Endothelial cell of umbilical vein (primary cell): ENCODE results near the gene PARD3B. TPM values are rescaled to one million over a fixed set of nuclear protein-coding genes. Genes with fewer than 3 reads are reported as not detected.

Experiments used
- BruUV-seq: library from RNA; stranded (reverse); fragments of 400-500 nt; replicated peaks from 2 replicates; lab custom pipeline; 2021; lab: Mats Ljungman, UMichigan
- CTCF ChIA-PET: fragments of 300-600, 350-600 bp; sonication (Branson Sonifier 250); formaldehyde crosslinking; loops from one replicate; lab custom pipeline; 2021; ENCODE audit warnings: antibody characterized with exemption, inconsistent platforms; lab: Charles Lee
- POLR2A ChIA-PET: fragments of 300-600, 350-600 bp; sonication (Branson Sonifier 250); formaldehyde crosslinking; loops from one replicate; lab custom pipeline; 2021; ENCODE audit warnings: antibody characterized with exemption, inconsistent platforms; lab: Charles Lee
- DNase-seq: peaks from one replicate; pipeline ENCODE4 v3.0.0-alpha.2; 2011; ENCODE audit warnings: low read depth, low spot score
- FAIRE-seq: peaks from 2 replicates; lab custom pipeline; 2011; peaks lifted over from hg19 to GRCh38; lab: Jason Lieb, UNC
- H2AFZ ChIP-seq: 2 replicates; pipeline ENCODE4 v1.6.0; 2012; ENCODE audit warnings: low read depth, low read length, control low read depth, inconsistent platforms
- H3K27ac ChIP-seq: 2 replicates; pipeline ENCODE4 v1.5.1; 2011; ENCODE audit warnings: low read depth, mild to moderate bottlenecking, control low read depth, low read length, moderate library complexity; ENCODE audit not compliant: insufficient read depth
- H3K27me3 ChIP-seq, 2 experiments: 2 replicates each; pipeline versions ENCODE4 v1.6.0 to v1.6.1; 2011; ENCODE audit warnings: low read length in 2 of 2, mixed read lengths in 1 of 2; ENCODE audit not compliant: control insufficient read depth in 2 of 2, insufficient read depth in 2 of 2
- H3K36me3 ChIP-seq, 2 experiments: 2 replicates in 1 of 2; 3 replicates in 1 of 2; pipeline ENCODE4 v1.5.1; 2011; ENCODE audit warnings: low read length in 2 of 2, mild to moderate bottlenecking in 1 of 2, moderate library complexity in 1 of 2; ENCODE audit not compliant: control insufficient read depth in 2 of 2, insufficient read depth in 2 of 2; ENCODE audit errors: extremely low read depth in 1 of 2
- H3K4me1 ChIP-seq: 3 replicates; pipeline ENCODE4 v1.5.1; 2011; ENCODE audit warnings: mild to moderate bottlenecking, low read length; ENCODE audit not compliant: control insufficient read depth, insufficient read depth; ENCODE audit errors: extremely low read depth
- H3K4me2 ChIP-seq: 2 replicates; pipeline ENCODE4 v1.6.1; 2011; ENCODE audit warnings: low read length, control low read depth, mixed read lengths; ENCODE audit not compliant: insufficient read depth
- H3K4me3 ChIP-seq, 3 experiments: fragments of 200-600 bp in 1 of 3; sonication (generic), shearing (Covaris generic) in 1 of 3; replicated peaks in 1 of 3; 2 replicates each; pipeline ENCODE4 v1.5.1; 2011 to 2016; ENCODE audit warnings: control low read depth in 3 of 3, low read length in 3 of 3, mild to moderate bottlenecking in 2 of 3, inconsistent platforms in 1 of 3, low read depth in 1 of 3, moderate library complexity in 1 of 3; ENCODE audit not compliant: insufficient read depth in 1 of 3
- H3K79me2 ChIP-seq: 2 replicates; pipeline ENCODE4 v1.6.0; 2012; ENCODE audit warnings: low read length, inconsistent platforms; ENCODE audit not compliant: control insufficient read depth, insufficient read depth
- H3K9ac ChIP-seq: replicated peaks from 2 replicates; pipeline ENCODE3; 2011; ENCODE audit warnings: low read length, control low read depth; ENCODE audit not compliant: insufficient read depth; ENCODE audit errors: extremely low read depth
- H3K9me1 ChIP-seq: replicated peaks from 3 replicates; pipeline ENCODE4 v1.6.0; 2011; ENCODE audit warnings: mild to moderate bottlenecking, low read length; ENCODE audit not compliant: control insufficient read depth, insufficient read depth; ENCODE audit errors: extremely low read depth
- H3K9me3 ChIP-seq: replicated peaks from 2 replicates; pipeline ENCODE4 v1.5.1; 2012; ENCODE audit warnings: low read length, inconsistent platforms; ENCODE audit not compliant: control insufficient read depth, insufficient read depth
- H4K20me1 ChIP-seq: replicated peaks from 2 replicates; pipeline ENCODE3; 2011; ENCODE audit warnings: mild to moderate bottlenecking, low read length; ENCODE audit not compliant: control insufficient read depth, insufficient read depth; ENCODE audit errors: extremely low read depth
- EZH2 ChIP-seq: IDR thresholded peaks from 2 replicates; pipeline ENCODE4 v1.6.1; 2012; ENCODE audit warnings: borderline replicate concordance, low read depth, mild to moderate bottlenecking, moderate library complexity, low read length, inconsistent platforms; ENCODE audit not compliant: severe bottlenecking
- FOS ChIP-seq: IDR thresholded peaks from 2 replicates; pipeline ENCODE4 v1.6.1; 2011; ENCODE audit warnings: mild to moderate bottlenecking, low read length, moderate library complexity, borderline replicate concordance; ENCODE audit not compliant: insufficient read depth
- GATA2 ChIP-seq: IDR thresholded peaks from 2 replicates; pipeline ENCODE4 v1.7.0; 2011; ENCODE audit warnings: low read depth, mild to moderate bottlenecking, moderate library complexity, mixed read lengths, low read length; ENCODE audit not compliant: insufficient read length, insufficient read depth
- JUN ChIP-seq: IDR thresholded peaks from 2 replicates; pipeline ENCODE4 v1.6.1; 2011; ENCODE audit warnings: borderline replicate concordance, low read depth; ENCODE audit not compliant: insufficient read length, insufficient read depth
- MYC ChIP-seq: IDR thresholded peaks from one replicate; pipeline ENCODE4 v1.6.1; 2011; ENCODE audit warnings: mild to moderate bottlenecking, low read depth, low read length
- POLR2A ChIP-seq: IDR thresholded peaks from 2 replicates; pipeline ENCODE4 v1.6.1; 2012; ENCODE audit warnings: low read depth, mild to moderate bottlenecking, control low read depth, low read length
- POLR2AphosphoS5 ChIP-seq: IDR thresholded peaks from 2 replicates; pipeline ENCODE4 v1.6.1; 2012; ENCODE audit warnings: low read depth, mild to moderate bottlenecking, control low read depth, low read length, moderate library complexity; ENCODE audit not compliant: insufficient read depth
- dilution Hi-C: fragments of 300-500 bp; cut with MboI; formaldehyde crosslinking; loops from one replicate; pipeline ENCODE4 v1.15.0; 2019; ENCODE audit warnings: low sequenced_read_pairs; ENCODE audit not compliant: extremely low pct_ligation_motif_present
- intact Hi-C: fragments of 100-400 bp; cut with micrococcal nuclease; formaldehyde crosslinking; loops from one replicate; pipeline ENCODE4 v1.10.0; 2022
- polyA plus RNA-seq, 4 experiments: library from polyadenylated mRNA; depleted of rRNA in 3 of 4; stranded (reverse) in 3 of 4; unstranded in 1 of 4; fragments of >200 nt; gene quantifications; 2 replicates each; pipeline versions ENCODE4 v1.2.1 to v1.2.3, GENCODE V29; 2011 to 2012; ENCODE audit warnings: missing spikeins in 1 of 4
- total RNA-seq: library from RNA; stranded (reverse); gene quantifications from 2 replicates; pipeline ENCODE4 v1.2.3, GENCODE V29; 2021
- TF ChIP-seq, protein P1 (sequence below): IDR thresholded peaks from 2 replicates; pipeline ENCODE4 v1.6.1; 2011; ENCODE audit not compliant: insufficient read depth, insufficient read length
- TF ChIP-seq, protein P2 (sequence below), 2 donors: IDR thresholded peaks; 1 replicate in 1 of 2; 2 replicates in 1 of 2; pipeline ENCODE4 v1.5.1; 2011; ENCODE audit warnings: low read length in 2 of 2, mild to moderate bottlenecking in 2 of 2, moderate library complexity in 2 of 2, control low read depth in 1 of 2, inconsistent platforms in 1 of 2, low read depth in 1 of 2; ENCODE audit not compliant: insufficient read depth in 1 of 2; ENCODE audit errors: extremely low read depth in 1 of 2

PARD3B gene
- total and polyA plus RNA-seq, 2 donors (not counting 3 experiments of a cell fraction or from before 2014, with no cell fraction given) = 2.2 to 30.9 TPM

DNA sequence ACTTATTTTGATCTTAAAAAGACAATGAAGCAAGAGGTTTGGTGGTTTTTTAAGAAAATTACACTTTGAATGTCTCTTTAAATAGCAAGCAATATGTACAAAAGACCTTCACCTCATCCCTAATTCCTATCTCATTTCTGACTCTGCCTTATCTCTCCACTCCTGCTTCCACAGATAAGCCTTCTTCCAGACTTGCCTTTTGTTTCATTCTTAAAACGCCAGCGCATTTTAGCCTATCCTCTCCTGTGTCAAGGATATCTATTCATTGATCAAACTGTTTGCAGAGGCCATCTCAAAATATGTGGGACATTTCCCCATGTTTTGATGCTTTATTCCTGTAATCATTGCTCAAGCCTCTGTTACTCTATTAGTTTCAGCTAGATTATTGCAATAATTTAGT lies 562.5 kb downstream of the PARD3B start:
- no TSS peak for BruUV-seq

More for the DNA sequence above, 562.5 kb downstream of the PARD3B start:
- TF ChIP-seq, protein P1, sequence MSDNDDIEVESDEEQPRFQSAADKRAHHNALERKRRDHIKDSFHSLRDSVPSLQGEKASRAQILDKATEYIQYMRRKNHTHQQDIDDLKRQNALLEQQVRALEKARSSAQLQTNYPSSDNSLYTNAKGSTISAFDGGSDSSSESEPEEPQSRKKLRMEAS = no peak
- TF ChIP-seq GATA2 (no peak), EZH2 (no peak), FOS (no peak), JUN (no peak), POLR2AphosphoS5 (no peak), MYC (no peak), POLR2A (no peak)
- TF ChIP-seq, protein P2, sequence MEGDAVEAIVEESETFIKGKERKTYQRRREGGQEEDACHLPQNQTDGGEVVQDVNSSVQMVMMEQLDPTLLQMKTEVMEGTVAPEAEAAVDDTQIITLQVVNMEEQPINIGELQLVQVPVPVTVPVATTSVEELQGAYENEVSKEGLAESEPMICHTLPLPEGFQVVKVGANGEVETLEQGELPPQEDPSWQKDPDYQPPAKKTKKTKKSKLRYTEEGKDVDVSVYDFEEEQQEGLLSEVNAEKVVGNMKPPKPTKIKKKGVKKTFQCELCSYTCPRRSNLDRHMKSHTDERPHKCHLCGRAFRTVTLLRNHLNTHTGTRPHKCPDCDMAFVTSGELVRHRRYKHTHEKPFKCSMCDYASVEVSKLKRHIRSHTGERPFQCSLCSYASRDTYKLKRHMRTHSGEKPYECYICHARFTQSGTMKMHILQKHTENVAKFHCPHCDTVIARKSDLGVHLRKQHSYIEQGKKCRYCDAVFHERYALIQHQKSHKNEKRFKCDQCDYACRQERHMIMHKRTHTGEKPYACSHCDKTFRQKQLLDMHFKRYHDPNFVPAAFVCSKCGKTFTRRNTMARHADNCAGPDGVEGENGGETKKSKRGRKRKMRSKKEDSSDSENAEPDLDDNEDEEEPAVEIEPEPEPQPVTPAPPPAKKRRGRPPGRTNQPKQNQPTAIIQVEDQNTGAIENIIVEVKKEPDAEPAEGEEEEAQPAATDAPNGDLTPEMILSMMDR (IDR thresholded peaks at IDR 0.05; ENCODE audit: extremely low read depth in 1 of 2, insufficient read depth in 1 of 2, low read depth in 1 of 2, low read length in 2 of 2) = no peak
- Histone ChIP-seq H3K4me1 (no peaks in the 10 kb centered on the region), H4K20me1 (no peaks in the 10 kb centered on the region), H3K9ac (no peak overlapping the region), H3K79me2 (no peaks in the 10 kb centered on the region), H2AFZ (no peak overlapping the region), H3K27me3 (no peaks in the 10 kb centered on the region), H3K4me2 (no peak overlapping the region), H3K9me3 (no peaks in the 10 kb centered on the region), H3K9me1 (no peaks in the 10 kb centered on the region), H3K4me3 (no peak overlapping the region), H3K27ac (no peak overlapping the region), H3K36me3 (no peaks in the 10 kb centered on the region)
- ChIA-PET POLR2A (no interaction called here), CTCF (interaction anchor here (2.1 kb wide), 1 partner anchor 9 kb away, joined by 5 read pairs; no protein-coding TSS in a partner anchor)
- dilution Hi-C loops (no loop called here), intact Hi-C loops (no loop called here)
- no peak for DNase-seq
- no peak for FAIRE-seq
